ENCODE results near the gene SALL3. TPM values are rescaled to one million over a fixed set of nuclear protein-coding genes. Genes with fewer than 3 reads are reported as not detected.

SALL3 gene
- total RNA-seq, 4 donors from 2014 or later: not detected

DNA sequence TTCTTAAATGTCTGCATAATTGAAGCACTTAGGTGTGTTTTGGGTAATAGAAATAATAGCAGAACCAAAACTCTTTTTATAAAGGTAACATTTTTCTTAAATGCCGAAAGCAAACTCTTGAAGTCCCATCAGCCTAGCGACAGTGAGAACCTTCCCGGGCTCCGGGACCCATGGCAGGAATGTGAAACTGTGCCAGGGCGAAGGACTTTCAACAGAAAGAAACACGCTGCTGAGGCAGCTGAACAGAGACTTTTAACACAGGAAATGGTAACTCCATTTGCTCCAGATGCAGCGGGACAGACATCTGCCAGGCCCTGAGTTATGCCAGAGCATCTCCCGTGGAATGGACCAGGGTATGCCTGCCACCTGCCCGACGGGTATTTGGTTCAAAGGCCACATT, 34.3 kb downstream of the SALL3 start:
- no peak for TF ChIP-seq EP300 (IDR thresholded peaks at IDR 0.05)
- no peak for TF ChIP-seq POLR2A (IDR thresholded peaks at IDR 0.05)
- no peak for TF ChIP-seq POLR2AphosphoS5 (IDR thresholded peaks at IDR 0.05)
- TF ChIP-seq, protein P1, sequence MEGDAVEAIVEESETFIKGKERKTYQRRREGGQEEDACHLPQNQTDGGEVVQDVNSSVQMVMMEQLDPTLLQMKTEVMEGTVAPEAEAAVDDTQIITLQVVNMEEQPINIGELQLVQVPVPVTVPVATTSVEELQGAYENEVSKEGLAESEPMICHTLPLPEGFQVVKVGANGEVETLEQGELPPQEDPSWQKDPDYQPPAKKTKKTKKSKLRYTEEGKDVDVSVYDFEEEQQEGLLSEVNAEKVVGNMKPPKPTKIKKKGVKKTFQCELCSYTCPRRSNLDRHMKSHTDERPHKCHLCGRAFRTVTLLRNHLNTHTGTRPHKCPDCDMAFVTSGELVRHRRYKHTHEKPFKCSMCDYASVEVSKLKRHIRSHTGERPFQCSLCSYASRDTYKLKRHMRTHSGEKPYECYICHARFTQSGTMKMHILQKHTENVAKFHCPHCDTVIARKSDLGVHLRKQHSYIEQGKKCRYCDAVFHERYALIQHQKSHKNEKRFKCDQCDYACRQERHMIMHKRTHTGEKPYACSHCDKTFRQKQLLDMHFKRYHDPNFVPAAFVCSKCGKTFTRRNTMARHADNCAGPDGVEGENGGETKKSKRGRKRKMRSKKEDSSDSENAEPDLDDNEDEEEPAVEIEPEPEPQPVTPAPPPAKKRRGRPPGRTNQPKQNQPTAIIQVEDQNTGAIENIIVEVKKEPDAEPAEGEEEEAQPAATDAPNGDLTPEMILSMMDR (IDR thresholded peaks at IDR 0.05): no peak
- no peak overlapping the region for H3K27ac ChIP-seq
- WGBS, 2 donors (ENCODE audit: low coverage in 1 of 2): 64 to 69% methylated on average over 8 to 10 of the region's 10 CpGs
- H3K4me1 ChIP-seq: no peaks in the 10 kb centered on the region
- no peaks in the 10 kb centered on the region for H3K9me3 ChIP-seq
- peaks cover 31% of the 10 kb centered on the region for H3K27me3 ChIP-seq
- no peak for ATAC-seq
- no peak overlapping the region for H3K4me3 ChIP-seq
- H3K36me3 ChIP-seq: no peaks in the 10 kb centered on the region

DNA sequence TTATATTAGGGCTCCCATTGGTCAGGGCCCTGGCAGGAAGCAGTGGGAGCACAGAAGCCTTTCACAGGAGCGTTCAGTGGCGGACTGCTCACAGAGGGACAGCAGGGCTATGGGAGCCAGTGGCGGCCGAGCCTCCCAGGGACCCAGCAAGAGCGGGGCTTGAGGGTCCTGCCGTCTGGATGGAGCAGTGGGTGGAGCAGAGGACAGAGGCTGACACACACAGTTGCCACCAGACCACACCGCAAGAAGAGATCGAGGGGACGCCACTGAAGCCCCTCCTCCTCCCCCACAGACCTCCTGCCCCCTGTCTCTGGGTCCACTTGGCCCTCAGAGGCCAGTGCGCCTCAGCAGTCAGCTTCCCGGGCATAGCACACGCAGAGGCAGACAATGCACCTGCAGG, 39.3 kb downstream of the SALL3 start:
- Histone ChIP-seq H3K4me1 (no peaks in the 10 kb centered on the region), H3K36me3 (no peaks in the 10 kb centered on the region), H3K4me3 (no peak overlapping the region), H3K9me3 (peaks cover 0 to 19% (median 0%) of the 10 kb centered on the region in 3 donors), H3K27ac (no peak overlapping the region), H3K27me3 (peaks cover 39% of the 10 kb centered on the region)
- TF ChIP-seq POLR2A (IDR thresholded peaks at IDR 0.05) (no peak), POLR2AphosphoS5 (IDR thresholded peaks at IDR 0.05) (no peak)
- TF ChIP-seq, protein P1 (IDR thresholded peaks at IDR 0.05): no peak
- ATAC-seq: no peak
- no CpG with 5 or more reads among the region's 12 CpGs for WGBS, 2 donors (ENCODE audit: low coverage in 1 of 2)

DNA sequence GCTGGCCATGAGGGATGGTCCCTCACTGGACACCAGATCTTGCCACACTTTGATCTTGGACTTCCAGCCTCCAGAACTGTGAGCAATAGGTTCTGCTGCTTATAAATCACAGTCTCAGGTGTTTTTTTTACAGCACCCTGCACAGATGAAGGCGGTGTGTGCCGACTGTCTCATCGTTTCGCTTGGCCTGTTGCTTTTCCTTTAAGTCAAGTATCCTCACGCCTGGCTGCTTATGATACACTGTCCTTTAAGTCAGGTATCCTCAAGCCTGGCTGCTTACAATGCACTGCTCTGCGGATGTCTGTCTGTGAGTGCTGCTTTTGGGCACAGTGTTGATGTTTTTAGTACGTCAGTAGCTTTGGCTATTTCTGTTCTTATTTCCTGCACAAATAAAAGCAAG, 40.3 kb downstream of the SALL3 start:
- H3K27me3 ChIP-seq: peaks cover 34% of the 10 kb centered on the region
- peaks cover 0 to 19% (median 0%) of the 10 kb centered on the region in 3 donors for H3K9me3 ChIP-seq
- no peak overlapping the region for H3K27ac ChIP-seq
- no peak for ATAC-seq
- WGBS, 2 donors (ENCODE audit: low coverage in 1 of 2): 65 to 71% methylated on average over 6 to 7 of the region's 7 CpGs
- no peaks in the 10 kb centered on the region for H3K4me1 ChIP-seq
- H3K4me3 ChIP-seq: no peak overlapping the region
- H3K36me3 ChIP-seq: no peaks in the 10 kb centered on the region
- TF ChIP-seq POLR2AphosphoS5 (IDR thresholded peaks at IDR 0.05) (no peak), EP300 (IDR thresholded peaks at IDR 0.05) (no peak), POLR2A (IDR thresholded peaks at IDR 0.05) (no peak)
- TF ChIP-seq, protein P1 (IDR thresholded peaks at IDR 0.05): no peak

DNA sequence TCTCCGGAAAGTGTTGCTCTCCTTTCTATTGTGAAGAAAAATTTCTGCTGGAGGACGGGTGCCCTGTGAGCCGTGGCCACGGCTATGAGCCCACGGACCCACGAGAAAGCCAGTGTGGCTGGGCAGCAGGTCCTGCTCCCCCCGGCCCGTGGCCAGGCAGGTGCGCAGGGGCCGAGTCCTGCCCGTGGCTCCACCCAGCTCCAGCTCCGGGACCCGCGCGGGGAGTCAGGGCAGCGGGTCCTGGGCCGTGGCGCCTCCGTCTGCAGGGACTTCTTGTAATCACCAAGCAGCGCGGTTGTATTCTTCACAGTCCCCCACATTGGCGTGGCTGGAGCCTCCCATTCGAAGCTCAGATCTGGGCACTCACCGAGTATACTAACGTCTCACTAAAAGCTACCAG, 43.0 kb downstream of the SALL3 start:
- WGBS, 2 donors (ENCODE audit: low coverage in 1 of 2): 60 to 94% methylated on average over 1 to 7 of the region's 25 CpGs
- H3K4me1 ChIP-seq: no peaks in the 10 kb centered on the region
- no peak overlapping the region for H3K4me3 ChIP-seq
- ATAC-seq: no peak
- H3K9me3 ChIP-seq: peaks cover 0 to 36% (median 0%) of the 10 kb centered on the region in 3 donors
- TF ChIP-seq, protein P1 (IDR thresholded peaks at IDR 0.05): no peak
- H3K36me3 ChIP-seq: no peaks in the 10 kb centered on the region
- peaks cover 23% of the 10 kb centered on the region for H3K27me3 ChIP-seq
- H3K27ac ChIP-seq: no peak overlapping the region

DNA sequence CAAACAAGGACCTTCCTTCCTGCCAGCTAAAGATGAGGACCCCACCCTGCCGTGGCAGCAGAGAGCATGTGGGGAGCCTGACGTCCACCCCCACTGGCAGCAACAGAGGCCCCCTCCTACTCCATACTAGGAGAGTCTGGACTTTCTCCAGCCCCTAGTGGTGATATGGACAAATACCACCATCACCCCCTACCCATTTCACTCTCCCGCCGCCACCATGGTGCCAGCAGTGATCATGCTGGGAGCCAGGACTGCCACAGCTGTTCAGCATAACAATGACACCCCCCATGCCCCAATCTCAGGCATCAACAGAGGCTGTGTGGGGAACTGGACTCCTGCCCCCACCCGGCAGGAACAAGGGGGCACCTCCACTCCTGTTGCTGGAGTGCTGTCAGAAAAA, 46.9 kb downstream of the SALL3 start:
- 20 to 40% methylated on average over 1 to 3 of the region's 5 CpGs for WGBS, 2 donors (ENCODE audit: low coverage in 1 of 2)
- Histone ChIP-seq H3K4me3 (no peak overlapping the region), H3K9me3 (peaks cover 0 to 59% (median 0%) of the 10 kb centered on the region in 3 donors), H3K4me1 (no peaks in the 10 kb centered on the region), H3K36me3 (no peaks in the 10 kb centered on the region), H3K27ac (no peak overlapping the region), H3K27me3 (peaks cover 4% of the 10 kb centered on the region)
- TF ChIP-seq POLR2A (IDR thresholded peaks at IDR 0.05) (no peak), POLR2AphosphoS5 (IDR thresholded peaks at IDR 0.05) (no peak), EP300 (IDR thresholded peaks at IDR 0.05) (no peak)
- TF ChIP-seq, protein P1 (IDR thresholded peaks at IDR 0.05): no peak
- ATAC-seq: no peak

Measured in gastroesophageal sphincter (tissue), 4 donors.